8988T (cell line): ENCODE results near the gene PEX11B.

ENCODE experiments used
- DNase-seq: peaks from one replicate; pipeline ENCODE4 v3.0.0; 2011

The PEX11B gene

GRCh38 chr1:145901312-145902021 is 17.1 kb downstream of the PEX11B start:
- DNase-seq = no peak

GRCh38 chr1:145898756-145899155 is 19.8 kb downstream of the PEX11B start:
- no peak for DNase-seq

- no peak for DNase-seq
These were observed 20.5 kb downstream of the PEX11B start for GRCh38 chr1:145897969-145898368.

DNA sequence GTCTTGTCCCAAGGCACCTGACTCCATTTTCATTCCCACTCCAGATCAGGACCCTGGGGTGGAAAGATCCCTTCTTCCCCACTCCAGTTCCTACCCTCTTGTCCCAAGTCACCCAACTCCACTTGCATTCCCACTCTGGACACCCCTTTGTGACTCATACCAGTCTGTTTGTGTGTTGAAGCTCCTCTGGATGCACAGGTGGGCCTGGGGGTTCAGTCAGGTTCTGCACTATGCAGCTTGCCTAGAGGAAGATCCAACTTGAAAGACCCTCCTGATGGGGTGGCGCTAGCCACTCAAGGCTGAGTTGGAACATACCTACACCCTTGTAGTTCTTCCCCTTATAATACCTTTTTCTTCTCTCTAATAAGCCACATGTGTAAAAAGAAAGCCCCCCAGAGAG is 23.0 kb downstream of the PEX11B start:
- no peak for DNase-seq

- no peak for DNase-seq
These were observed 25.0 kb downstream of the PEX11B start for GRCh38 chr1:145893306-145894055.

DNA sequence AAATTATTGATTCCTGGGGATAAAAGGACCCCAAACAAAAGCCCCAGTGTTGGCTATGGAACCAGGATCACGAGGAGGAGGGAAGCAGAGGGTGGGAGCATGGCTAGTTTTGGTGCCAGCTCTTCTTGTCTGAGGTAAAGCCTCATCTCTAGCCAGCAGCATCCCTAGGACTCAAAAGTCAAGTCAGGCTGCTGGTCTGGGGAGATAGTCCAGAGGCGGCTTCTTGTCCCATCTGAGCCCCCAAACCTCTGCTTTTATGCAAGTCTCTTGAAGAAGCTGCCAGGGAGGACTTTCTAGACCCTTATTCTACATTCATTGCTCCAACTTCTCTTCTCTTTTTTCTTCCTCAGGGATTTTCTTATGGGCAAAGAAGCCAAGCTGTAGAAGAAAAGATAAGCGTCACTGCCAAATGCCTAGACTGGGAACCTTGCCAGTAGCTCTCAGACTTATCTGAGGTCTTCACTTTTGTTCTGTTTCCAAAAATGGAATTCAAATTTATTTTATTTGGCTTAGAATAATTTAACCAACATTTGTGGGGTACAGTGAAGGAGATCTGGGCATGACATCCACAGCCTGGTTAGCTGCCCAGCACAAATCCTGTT is 25.9 kb downstream of the PEX11B start:
- DNase-seq = no peak

DNA sequence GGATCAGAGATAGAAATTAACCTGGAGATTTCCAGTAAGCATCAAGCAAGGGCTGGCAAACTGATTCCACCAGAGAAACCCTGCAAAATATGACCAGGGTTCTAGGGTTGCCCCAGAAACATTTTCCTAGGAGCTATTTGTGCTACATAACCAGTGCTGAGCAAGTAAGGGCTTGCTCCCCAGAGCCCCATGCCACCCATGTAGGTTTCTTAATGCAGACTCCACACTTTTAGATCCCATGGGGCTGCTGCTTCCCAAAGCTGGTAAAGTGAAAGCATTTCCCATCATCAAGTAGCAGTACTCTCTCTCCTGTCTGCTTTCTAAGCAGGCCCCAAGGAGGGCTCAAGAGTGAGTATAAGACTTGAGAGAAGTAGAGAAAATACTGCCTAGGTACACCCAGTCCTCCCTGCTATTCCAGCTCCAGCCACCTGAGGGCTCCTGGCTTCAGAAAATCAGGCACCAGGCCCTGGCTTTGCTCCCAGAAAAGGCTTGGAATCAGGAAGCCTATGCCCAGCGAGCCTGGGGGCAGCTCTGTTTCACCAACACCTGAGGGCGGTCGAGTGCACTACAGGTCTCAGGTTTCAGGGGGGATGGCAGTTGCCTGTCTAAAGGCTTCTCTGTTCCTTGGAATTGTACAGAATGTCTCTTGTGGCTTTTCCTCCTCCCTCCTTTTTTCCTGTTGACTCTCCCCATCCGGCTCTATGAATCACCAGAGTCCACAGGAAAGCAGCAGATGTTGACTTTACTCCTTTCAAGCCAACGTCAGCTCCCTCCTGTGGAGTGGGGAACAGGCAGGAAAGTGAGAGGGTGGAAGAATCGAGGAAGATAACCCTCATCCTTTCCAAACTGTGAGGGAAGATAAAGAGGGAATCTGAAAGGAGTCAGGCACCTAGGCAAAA is 26.7 kb downstream of the PEX11B start:
- DNase-seq = peak; percentile 83

DNA sequence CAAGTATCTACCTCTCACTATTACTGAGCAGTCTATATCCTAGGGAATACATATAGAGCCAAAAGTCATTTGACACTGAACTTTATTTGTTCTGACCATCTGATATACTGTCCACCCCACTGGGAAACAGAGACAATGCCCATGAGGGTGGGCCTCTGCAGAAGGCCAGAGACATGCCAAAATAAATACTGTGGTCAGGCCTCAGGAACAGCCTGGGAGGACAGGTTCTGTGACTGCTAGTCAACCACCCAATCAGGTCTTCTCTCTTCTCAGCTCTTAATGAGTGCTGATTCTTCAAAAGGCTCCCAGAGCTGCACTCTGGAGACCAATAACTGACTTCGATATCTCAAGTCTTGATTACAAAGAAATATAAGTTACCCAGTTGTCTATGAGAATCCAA is 27.4 kb downstream of the PEX11B start:
- DNase-seq = no peak

GRCh38 chr1:145889722-145890121 is 28.8 kb downstream of the PEX11B start:
- DNase-seq = no peak

GRCh38 chr1:145887631-145888030 is 30.9 kb downstream of the PEX11B start:
- DNase-seq = no peak

DNA sequence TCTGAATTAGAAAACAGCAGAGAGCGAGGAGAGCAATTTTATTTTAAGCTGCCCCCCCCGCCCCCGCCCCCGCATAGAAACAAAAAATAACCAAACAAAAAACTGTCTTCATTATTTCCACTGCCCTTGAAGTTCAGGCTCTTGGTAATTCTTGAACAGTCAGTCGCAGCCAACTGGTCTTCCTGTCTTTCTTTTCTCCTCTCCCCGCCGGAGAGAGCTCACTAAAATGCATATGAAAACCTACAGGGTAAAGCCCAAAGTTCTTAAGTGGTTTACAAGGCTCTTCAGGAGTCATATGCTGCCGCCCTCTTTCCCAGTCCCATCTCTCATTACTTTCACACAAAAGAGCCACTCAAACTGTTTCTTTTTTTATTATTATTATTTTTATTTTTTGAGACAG is 31.7 kb downstream of the PEX11B start:
- DNase-seq = no peak

- no peak for DNase-seq
These were observed 32.1 kb downstream of the PEX11B start for GRCh38 chr1:145886390-145886789.

GRCh38 chr1:145885738-145886287 is 32.7 kb downstream of the PEX11B start, which contains the start of gene ANKRD35:
Gene ANKRD35 (minus strand): TSS chr1:145885866. CDS start chr1:145885758, 108 bp downstream.
- DNase-seq = peak; percentile 94

GRCh38 chr1:145884675-145885074 is 33.8 kb downstream of the PEX11B start:
- DNase-seq = no peak

- no peak for DNase-seq
These were observed 38.7 kb downstream of the PEX11B start for GRCh38 chr1:145879775-145880174.

GRCh38 chr1:145878724-145879123 is 39.8 kb downstream of the PEX11B start:
- no peak for DNase-seq

GRCh38 chr1:145877923-145878486 is 40.5 kb downstream of the PEX11B start:
- DNase-seq = no peak

DNA sequence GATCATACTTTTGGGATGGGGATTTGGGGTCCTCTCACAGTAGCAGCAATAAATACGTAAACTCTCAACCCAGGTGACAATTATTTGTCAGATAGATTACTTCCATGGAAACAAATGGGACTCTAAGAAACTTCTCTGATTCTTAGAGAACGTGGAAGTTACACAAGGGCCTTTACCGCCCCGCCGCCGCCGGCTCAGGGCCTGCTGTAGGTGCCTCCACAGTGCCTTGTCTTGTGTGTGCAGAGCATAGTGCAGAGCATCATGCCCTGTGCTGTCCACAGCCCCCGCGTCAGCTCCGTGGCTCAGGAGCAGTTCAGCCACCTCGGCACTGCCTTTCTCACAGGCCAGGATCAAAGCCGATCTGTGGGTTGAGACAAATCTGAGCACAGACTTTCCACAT is 43.9 kb downstream of the PEX11B start:
- DNase-seq = no peak

DNA sequence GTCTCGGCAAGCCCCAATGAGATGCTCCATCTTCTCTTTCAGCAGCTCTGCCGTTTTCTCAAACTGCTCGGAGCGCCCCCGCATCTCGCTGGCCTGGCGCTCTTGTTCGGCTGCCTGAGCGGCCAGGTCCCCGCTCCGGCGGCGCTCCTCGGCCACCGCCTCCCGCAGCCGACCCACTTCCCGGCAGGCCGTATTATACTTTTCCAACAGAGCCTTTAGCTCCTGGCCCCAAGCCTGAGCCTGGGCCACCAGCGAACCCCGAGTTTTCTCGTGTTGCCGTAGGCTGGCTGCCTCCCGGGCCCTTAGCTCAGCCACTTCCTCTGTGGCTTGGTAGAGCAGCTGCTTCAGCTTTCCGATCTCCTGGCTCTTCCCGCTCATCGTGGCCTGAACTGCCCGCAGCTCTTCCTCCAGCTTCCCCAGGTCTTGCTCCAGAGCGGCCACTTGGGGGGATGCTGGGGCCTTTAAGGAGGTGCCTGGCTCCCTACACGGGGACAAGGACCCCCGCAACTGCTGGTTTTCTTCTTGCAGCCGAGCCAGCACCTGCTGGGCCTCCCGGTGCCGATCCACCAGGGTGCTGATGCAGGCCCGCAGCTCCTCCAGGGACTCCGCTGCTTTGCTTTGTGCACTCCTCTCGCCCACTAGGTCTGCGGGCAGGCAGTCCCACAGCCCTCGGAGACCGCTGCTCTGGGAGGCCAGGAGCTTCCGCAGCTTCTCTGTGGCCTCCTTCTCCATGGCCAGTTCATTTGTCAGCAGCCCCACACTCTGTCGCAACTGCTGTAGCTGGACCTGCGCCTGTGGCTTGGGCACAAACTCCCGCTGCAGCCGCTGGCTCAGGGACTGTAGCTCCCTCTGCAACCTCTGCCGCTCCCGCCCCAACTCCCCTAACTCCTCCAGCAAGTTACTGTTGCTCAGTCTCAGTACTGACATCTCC is 46.3 kb downstream of the PEX11B start:
- DNase-seq = no peak

GRCh38 chr1:145868232-145868631 is 50.3 kb downstream of the PEX11B start:
- no peak for DNase-seq
